ENCODE results near the gene EPB41L1. TPM values are rescaled to one million over a fixed set of nuclear protein-coding genes. Genes with fewer than 3 reads are reported as not detected.

Gene EPB41L1
- polyA plus RNA-seq, 1 donor (not counting 4 experiments of a cell fraction or from before 2014, with no cell fraction given): 1.2 TPM

DNA sequence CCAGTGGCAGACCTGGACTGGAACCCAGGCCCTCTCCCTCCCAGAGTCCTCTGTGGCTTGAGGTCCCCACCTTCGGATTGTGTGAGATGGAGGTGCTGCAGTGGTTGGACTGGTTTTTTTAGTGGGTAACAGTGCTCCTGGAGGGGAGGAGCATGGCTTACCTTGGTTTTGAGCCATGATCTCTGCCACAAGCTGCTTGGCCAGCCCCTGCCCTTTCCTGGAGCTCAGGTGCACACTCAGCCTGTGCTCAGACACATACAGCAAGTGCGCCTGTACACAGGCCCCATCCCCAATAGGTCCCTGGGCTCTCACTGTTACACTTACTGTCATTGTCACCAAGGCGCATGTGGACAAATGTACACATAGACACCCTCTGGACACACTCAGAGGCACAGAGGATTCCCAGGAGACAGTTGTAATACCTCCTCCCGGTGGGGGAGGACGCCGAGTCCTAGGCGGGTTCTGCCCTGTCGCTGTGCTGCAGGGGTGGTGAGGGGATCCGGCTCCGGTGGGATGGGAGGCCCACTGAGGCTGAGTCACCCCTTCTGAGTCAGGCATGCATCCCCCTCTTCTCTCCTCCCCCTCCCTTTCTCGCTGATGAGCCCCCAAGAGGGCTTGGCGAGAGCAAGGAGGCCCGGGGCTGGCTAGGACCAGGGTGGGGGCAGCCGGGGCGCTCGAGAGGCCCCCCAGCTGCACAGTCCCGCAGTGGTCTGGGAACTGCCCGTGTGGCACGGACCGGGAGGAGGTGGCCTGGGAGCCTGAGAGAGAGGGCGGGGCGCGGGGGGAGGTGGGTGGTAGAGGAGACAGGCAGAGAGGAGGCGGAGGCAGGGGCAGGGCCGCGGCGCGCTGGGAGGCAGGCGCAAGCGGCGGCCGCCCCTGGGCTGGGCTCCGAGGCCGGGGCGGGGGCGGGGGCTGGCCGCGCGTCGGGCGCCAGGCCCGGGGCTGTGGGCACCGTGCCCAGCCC, 522 bp upstream of the EPB41L1 start:
- H3K4me1 ChIP-seq (ENCODE audit: control insufficient read depth, extremely low read depth, insufficient read depth, low read length): peaks cover 7% of the 10 kb centered on the region
- H3K9ac ChIP-seq (ENCODE audit: control insufficient read depth, extremely low read depth, insufficient read depth, low read length): no peak overlapping the region

DNA sequence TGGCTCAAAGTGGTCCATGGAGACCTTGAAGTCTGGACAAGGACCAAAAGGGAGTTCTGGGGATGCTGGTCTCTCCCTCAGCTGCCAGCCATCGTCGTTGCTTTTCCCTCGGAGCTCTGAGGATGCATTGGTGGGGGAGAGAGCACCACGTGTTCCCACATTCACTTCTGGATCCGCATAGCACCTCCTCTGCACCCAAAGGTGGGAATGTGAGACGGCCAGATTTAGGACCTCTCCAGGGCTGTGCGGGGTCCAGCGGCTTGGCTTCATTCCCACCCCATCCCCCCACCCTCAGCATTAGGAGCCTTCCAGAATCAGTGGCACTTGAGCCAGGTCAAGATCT, 1.1 kb downstream of the EPB41L1 start:
- Histone ChIP-seq H3K27me3 (ENCODE audit: control insufficient read depth, extremely low read depth, insufficient read depth, low read length) (peaks cover 29% of the 10 kb centered on the region), H3K9me1 (ENCODE audit: control insufficient read depth, extremely low read depth, insufficient read depth, low read length) (no peaks in the 10 kb centered on the region), H3K4me1 (ENCODE audit: control insufficient read depth, extremely low read depth, insufficient read depth, low read length) (peaks cover 7% of the 10 kb centered on the region), H3K36me3 (ENCODE audit: control insufficient read depth in 2 of 2, extremely low read depth in 1 of 2, insufficient read depth in 2 of 2, low read length in 2 of 2) (no peaks in the 10 kb centered on the region), H4K20me1 (ENCODE audit: control insufficient read depth, extremely low read depth, insufficient read depth, low read length) (no peaks in the 10 kb centered on the region), H3K27ac (ENCODE audit: control insufficient read depth, insufficient read depth, low read length) (no peak overlapping the region), H3K4me2 (ENCODE audit: control insufficient read depth, extremely low read depth, insufficient read depth, low read depth, low read length) (no peak overlapping the region), H3K9me3 (ENCODE audit: control insufficient read depth, low read depth, low read length) (no peaks in the 10 kb centered on the region), H3K9ac (ENCODE audit: control insufficient read depth, extremely low read depth, insufficient read depth, low read length) (no peak overlapping the region), H3K79me2 (ENCODE audit: control insufficient read depth, insufficient read depth, low read length) (no peaks in the 10 kb centered on the region), H2AFZ (ENCODE audit: control insufficient read depth, low read length) (no peak overlapping the region), H3K4me3 (ENCODE audit: control insufficient read depth in 2 of 3, extremely low read depth in 1 of 3, insufficient read depth in 2 of 3, low read depth in 1 of 3, low read length in 3 of 3) (no peak overlapping the region)
- TF ChIP-seq, protein P1, sequence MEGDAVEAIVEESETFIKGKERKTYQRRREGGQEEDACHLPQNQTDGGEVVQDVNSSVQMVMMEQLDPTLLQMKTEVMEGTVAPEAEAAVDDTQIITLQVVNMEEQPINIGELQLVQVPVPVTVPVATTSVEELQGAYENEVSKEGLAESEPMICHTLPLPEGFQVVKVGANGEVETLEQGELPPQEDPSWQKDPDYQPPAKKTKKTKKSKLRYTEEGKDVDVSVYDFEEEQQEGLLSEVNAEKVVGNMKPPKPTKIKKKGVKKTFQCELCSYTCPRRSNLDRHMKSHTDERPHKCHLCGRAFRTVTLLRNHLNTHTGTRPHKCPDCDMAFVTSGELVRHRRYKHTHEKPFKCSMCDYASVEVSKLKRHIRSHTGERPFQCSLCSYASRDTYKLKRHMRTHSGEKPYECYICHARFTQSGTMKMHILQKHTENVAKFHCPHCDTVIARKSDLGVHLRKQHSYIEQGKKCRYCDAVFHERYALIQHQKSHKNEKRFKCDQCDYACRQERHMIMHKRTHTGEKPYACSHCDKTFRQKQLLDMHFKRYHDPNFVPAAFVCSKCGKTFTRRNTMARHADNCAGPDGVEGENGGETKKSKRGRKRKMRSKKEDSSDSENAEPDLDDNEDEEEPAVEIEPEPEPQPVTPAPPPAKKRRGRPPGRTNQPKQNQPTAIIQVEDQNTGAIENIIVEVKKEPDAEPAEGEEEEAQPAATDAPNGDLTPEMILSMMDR (optimal IDR thresholded peaks at IDR 0.05 in 1 of 3, IDR thresholded peaks at IDR 0.05 in 1 of 3, conservative IDR thresholded peaks at IDR 0.05 in 1 of 3; ENCODE audit: extremely low read depth in 1 of 3, insufficient read depth in 2 of 3, low read length in 3 of 3): no peak
- TF ChIP-seq EZH2 (IDR thresholded peaks at IDR 0.05; ENCODE audit: low read length): no peak
- dilution Hi-C loops (cut with MboI; ENCODE audit: extremely low pct_ligation_motif_present, low sequenced_read_pairs): no loop called here
- DNase-seq (ENCODE audit: low read depth, low spot score): no peak
- no peak for FAIRE-seq

More for the DNA sequence above, 522 bp upstream of the EPB41L1 start:
- no peak overlapping the region for H2AFZ ChIP-seq (ENCODE audit: control insufficient read depth, low read length)
- DNase-seq (ENCODE audit: low read depth, low spot score) (no peak), FAIRE-seq (peak; percentile 13)
- H3K9me3 ChIP-seq (ENCODE audit: control insufficient read depth, low read depth, low read length): no peaks in the 10 kb centered on the region
- peak; percentile 0 for TF ChIP-seq EZH2 (IDR thresholded peaks at IDR 0.05; ENCODE audit: low read length)
- TF ChIP-seq, protein P1 (optimal IDR thresholded peaks at IDR 0.05 in 1 of 3, IDR thresholded peaks at IDR 0.05 in 1 of 3, conservative IDR thresholded peaks at IDR 0.05 in 1 of 3; ENCODE audit: extremely low read depth in 1 of 3, insufficient read depth in 2 of 3, low read length in 3 of 3): no peak
- H3K9me1 ChIP-seq (ENCODE audit: control insufficient read depth, extremely low read depth, insufficient read depth, low read length): no peaks in the 10 kb centered on the region
- dilution Hi-C loops (cut with MboI; ENCODE audit: extremely low pct_ligation_motif_present, low sequenced_read_pairs): no loop called here
- peak overlapping the region in 2 of 3 experiments; percentile 18 to 24 for H3K4me3 ChIP-seq (ENCODE audit: control insufficient read depth in 2 of 3, extremely low read depth in 1 of 3, insufficient read depth in 2 of 3, low read depth in 1 of 3, low read length in 3 of 3)
- no peak overlapping the region for H3K27ac ChIP-seq (ENCODE audit: control insufficient read depth, insufficient read depth, low read length)
- H3K36me3 ChIP-seq (ENCODE audit: control insufficient read depth in 2 of 2, extremely low read depth in 1 of 2, insufficient read depth in 2 of 2, low read length in 2 of 2): no peaks in the 10 kb centered on the region
- H3K27me3 ChIP-seq (ENCODE audit: control insufficient read depth, extremely low read depth, insufficient read depth, low read length): peaks cover 32% of the 10 kb centered on the region
- H4K20me1 ChIP-seq (ENCODE audit: control insufficient read depth, extremely low read depth, insufficient read depth, low read length): no peaks in the 10 kb centered on the region
- peak overlapping the region; percentile 22 for H3K4me2 ChIP-seq (ENCODE audit: control insufficient read depth, extremely low read depth, insufficient read depth, low read depth, low read length)
- H3K79me2 ChIP-seq (ENCODE audit: control insufficient read depth, insufficient read depth, low read length): no peaks in the 10 kb centered on the region
